Measurements from ENCODE around the gene TH.
"Not testable (repeated sequence)": the region's sequence is repeated elsewhere in the genome, so short reads cannot be mapped to it uniquely, and the experiment has no call there.

- not testable (repeated sequence) for TF ChIP-seq CTCF (IDR thresholded peaks at IDR 0.05; ENCODE audit: low read depth, low read length, poor library complexity, severe bottlenecking); EZH2phosphoT487 (IDR thresholded peaks at IDR 0.05; ENCODE audit: borderline replicate concordance, low read length)
Observed at GRCh38 chr11:2178055-2178773, 6.6 kb upstream of the TH start.

Measured in DOHH2 (cell line).